Measurements from ENCODE around the gene TMPRSS4. TPM values are rescaled to one million over a fixed set of nuclear protein-coding genes. Genes with fewer than 3 reads are reported as not detected.

Gene TMPRSS4
- polyA plus RNA-seq, 3 donors, result not detected

GRCh38 chr11:118135796-118136165 is 58.9 kb downstream of the TMPRSS4 start:
- Mint-ChIP-seq H3K4me1 (peaks cover 11% of the 10 kb centered on the region), H3K36me3 (no peaks in the 10 kb centered on the region), H3K27ac (no peak overlapping the region), H3K9me3 (peaks cover 0 to 2% (median 0%) of the 10 kb centered on the region in 7 donors), H3K27me3 (ENCODE audit: low read depth in 3 of 3) (peaks cover 3 to 16% (median 13%) of the 10 kb centered on the region in 3 donors), H3K4me3 (no peak overlapping the region)
- Histone ChIP-seq H3K9ac (ENCODE audit: insufficient read depth, low read length, poor library complexity, severe bottlenecking) (no peak overlapping the region), H3K79me2 (ENCODE audit: insufficient read depth, low read length) (no peaks in the 10 kb centered on the region), H3K36me3 (replicated peaks in 1 of 2; ENCODE audit: control insufficient read depth in 1 of 2, insufficient read depth in 2 of 2, low read length in 2 of 2) (no peaks in the 10 kb centered on the region), H2AFZ (ENCODE audit: insufficient read depth, low read depth, low read length, poor library complexity, severe bottlenecking) (no peak overlapping the region), H3K27ac (ENCODE audit: low read depth in 1 of 2, low read length in 2 of 2) (no peak overlapping the region), H3K4me3 (replicated peaks in 1 of 3; ENCODE audit: low read depth in 2 of 3, low read length in 3 of 3) (no peak overlapping the region), H4K20me1 (ENCODE audit: insufficient read depth, low read length) (no peaks in the 10 kb centered on the region), H3K4me1 (ENCODE audit: control insufficient read depth in 1 of 2, insufficient read depth in 2 of 2, low read length in 2 of 2) (peaks cover 0 to 7% of the 10 kb centered on the region in 2 donors), H3K9me3 (replicated peaks in 1 of 2; ENCODE audit: control insufficient read depth in 1 of 2, insufficient read depth in 1 of 2, low read length in 2 of 2) (no peaks in the 10 kb centered on the region), H3K4me2 (replicated peaks; ENCODE audit: extremely low read depth, low read length, poor library complexity, severe bottlenecking) (no peak overlapping the region), H3K27me3 (ENCODE audit: control insufficient read depth in 2 of 2, insufficient read depth in 2 of 2, low read length in 2 of 2) (no peaks in the 10 kb centered on the region)
- no peak for TF ChIP-seq CTCF (IDR thresholded peaks at IDR 0.05)
- 100% methylated on average over 4 of the region's 5 CpGs for whole genome bisulfite sequencing (ENCODE audit: insufficient coverage)
- intact Hi-C loops (cut with micrococcal nuclease), result no loop called here
- DNase-seq, result no peak

- no peak overlapping the region for H3K9ac ChIP-seq (ENCODE audit: insufficient read depth, low read length, poor library complexity, severe bottlenecking)
- H3K27me3 ChIP-seq (ENCODE audit: control insufficient read depth in 2 of 2, insufficient read depth in 2 of 2, low read length in 2 of 2), result no peaks in the 10 kb centered on the region
- no peak for DNase-seq
- Mint-ChIP-seq H3K27ac (no peak overlapping the region), H3K36me3 (no peaks in the 10 kb centered on the region), H3K27me3 (ENCODE audit: low read depth in 3 of 3) (peaks cover 5 to 18% (median 13%) of the 10 kb centered on the region in 3 donors), H3K4me1 (peaks cover 9% of the 10 kb centered on the region), H3K4me3 (no peak overlapping the region), H3K9me3 (peaks cover 0 to 2% (median 0%) of the 10 kb centered on the region in 7 donors)
- no peak overlapping the region for H3K4me2 ChIP-seq (replicated peaks; ENCODE audit: extremely low read depth, low read length, poor library complexity, severe bottlenecking)
- H3K9me3 ChIP-seq (replicated peaks in 1 of 2; ENCODE audit: control insufficient read depth in 1 of 2, insufficient read depth in 1 of 2, low read length in 2 of 2), result no peaks in the 10 kb centered on the region
- no peaks in the 10 kb centered on the region for H4K20me1 ChIP-seq (ENCODE audit: insufficient read depth, low read length)
- no peak overlapping the region for H3K27ac ChIP-seq (ENCODE audit: low read depth in 1 of 2, low read length in 2 of 2)
- H2AFZ ChIP-seq (ENCODE audit: insufficient read depth, low read depth, low read length, poor library complexity, severe bottlenecking), result no peak overlapping the region
- H3K36me3 ChIP-seq (replicated peaks in 1 of 2; ENCODE audit: control insufficient read depth in 1 of 2, insufficient read depth in 2 of 2, low read length in 2 of 2), result no peaks in the 10 kb centered on the region
- no peaks in the 10 kb centered on the region for H3K79me2 ChIP-seq (ENCODE audit: insufficient read depth, low read length)
- intact Hi-C loops (cut with micrococcal nuclease), result no loop called here
- no peak for TF ChIP-seq CTCF (IDR thresholded peaks at IDR 0.05)
- H3K4me3 ChIP-seq (replicated peaks in 1 of 3; ENCODE audit: low read depth in 2 of 3, low read length in 3 of 3), result no peak overlapping the region
- H3K4me1 ChIP-seq (ENCODE audit: control insufficient read depth in 1 of 2, insufficient read depth in 2 of 2, low read length in 2 of 2), result peaks cover 0 to 7% of the 10 kb centered on the region in 2 donors
- WGBS (ENCODE audit: insufficient coverage), result no CpG with 5 or more reads among the region's 2 CpGs
Measured at GRCh38 chr11:118136341-118136740, 59.5 kb downstream of the TMPRSS4 start.

All from CD14-positive monocyte (primary cell).